ENCODE results near the gene GALNT18. TPM values are rescaled to one million over a fixed set of nuclear protein-coding genes. Genes with fewer than 3 reads are reported as not detected.

GALNT18 gene
- total RNA-seq, 2 donors from 2014 or later = 28.2 to 57.8 TPM

DNA sequence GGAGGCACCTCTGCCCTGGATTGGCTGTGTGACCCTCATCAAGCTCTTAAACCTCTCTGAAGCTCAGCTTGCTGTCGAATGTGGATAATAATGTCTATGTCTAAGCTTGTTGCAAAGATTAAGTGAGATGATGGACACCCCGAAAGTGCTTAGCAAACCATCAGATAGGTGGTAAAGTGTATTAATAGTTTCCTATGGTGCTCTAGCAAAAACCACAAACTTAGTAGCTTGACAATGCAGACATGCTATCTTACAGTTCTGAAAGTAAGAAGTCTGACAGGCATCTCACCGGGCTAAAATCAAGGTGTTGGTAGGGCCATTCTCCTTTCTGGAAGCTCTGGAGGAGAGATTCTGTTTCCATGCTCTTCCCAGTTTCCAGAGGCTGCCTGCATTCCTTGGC is 162.2 kb downstream of the GALNT18 start:
- TF ChIP-seq, protein P1, sequence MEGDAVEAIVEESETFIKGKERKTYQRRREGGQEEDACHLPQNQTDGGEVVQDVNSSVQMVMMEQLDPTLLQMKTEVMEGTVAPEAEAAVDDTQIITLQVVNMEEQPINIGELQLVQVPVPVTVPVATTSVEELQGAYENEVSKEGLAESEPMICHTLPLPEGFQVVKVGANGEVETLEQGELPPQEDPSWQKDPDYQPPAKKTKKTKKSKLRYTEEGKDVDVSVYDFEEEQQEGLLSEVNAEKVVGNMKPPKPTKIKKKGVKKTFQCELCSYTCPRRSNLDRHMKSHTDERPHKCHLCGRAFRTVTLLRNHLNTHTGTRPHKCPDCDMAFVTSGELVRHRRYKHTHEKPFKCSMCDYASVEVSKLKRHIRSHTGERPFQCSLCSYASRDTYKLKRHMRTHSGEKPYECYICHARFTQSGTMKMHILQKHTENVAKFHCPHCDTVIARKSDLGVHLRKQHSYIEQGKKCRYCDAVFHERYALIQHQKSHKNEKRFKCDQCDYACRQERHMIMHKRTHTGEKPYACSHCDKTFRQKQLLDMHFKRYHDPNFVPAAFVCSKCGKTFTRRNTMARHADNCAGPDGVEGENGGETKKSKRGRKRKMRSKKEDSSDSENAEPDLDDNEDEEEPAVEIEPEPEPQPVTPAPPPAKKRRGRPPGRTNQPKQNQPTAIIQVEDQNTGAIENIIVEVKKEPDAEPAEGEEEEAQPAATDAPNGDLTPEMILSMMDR (IDR thresholded peaks at IDR 0.05) = no peak
- DNase-seq (ENCODE audit: low spot score) (no peak), ATAC-seq (ENCODE audit: insufficient number of reproducible peaks, low FRiP score, low read depth) (no peak)
- Histone ChIP-seq H3K4me1 (ENCODE audit: control insufficient read depth in 1 of 2, low read depth in 2 of 2) (peaks cover 3 to 19% of the 10 kb centered on the region in 2 donors), H3K27ac (no peak overlapping the region), H3K4me3 (no peak overlapping the region), H3K36me3 (no peaks in the 10 kb centered on the region), H3K9me3 (no peaks in the 10 kb centered on the region), H3K27me3 (replicated peaks; ENCODE audit: insufficient read depth) (no peaks in the 10 kb centered on the region)

DNA sequence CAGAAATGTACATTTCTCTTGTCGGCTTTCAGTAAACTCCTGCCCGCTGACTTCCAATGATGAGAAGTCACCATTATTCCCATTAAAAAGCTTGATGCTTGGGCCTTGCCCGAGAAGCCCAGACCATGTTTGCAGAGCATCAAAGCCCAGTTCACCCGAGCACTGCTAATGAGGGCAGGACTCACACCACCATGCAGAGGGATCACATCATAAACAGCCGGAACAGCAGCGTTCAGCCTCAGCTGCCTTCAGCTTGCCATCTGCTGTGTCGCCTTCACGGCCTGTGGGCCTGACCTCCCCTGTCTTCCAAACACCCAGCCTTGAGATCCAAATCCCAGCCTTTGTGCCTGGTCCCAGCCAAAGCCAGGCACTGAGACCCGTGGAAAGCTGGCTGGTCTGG is 163.3 kb downstream of the GALNT18 start:
- Histone ChIP-seq H3K27ac (no peak overlapping the region), H3K36me3 (no peaks in the 10 kb centered on the region), H3K9me3 (no peaks in the 10 kb centered on the region), H3K4me1 (ENCODE audit: control insufficient read depth in 1 of 2, low read depth in 2 of 2) (peaks cover 3 to 19% of the 10 kb centered on the region in 2 donors), H3K4me3 (no peak overlapping the region), H3K27me3 (replicated peaks; ENCODE audit: insufficient read depth) (no peaks in the 10 kb centered on the region)
- no peak for ATAC-seq (ENCODE audit: insufficient number of reproducible peaks, low FRiP score, low read depth)
- no peak for DNase-seq (ENCODE audit: low spot score)
- TF ChIP-seq, protein P1 (IDR thresholded peaks at IDR 0.05) = no peak

DNA sequence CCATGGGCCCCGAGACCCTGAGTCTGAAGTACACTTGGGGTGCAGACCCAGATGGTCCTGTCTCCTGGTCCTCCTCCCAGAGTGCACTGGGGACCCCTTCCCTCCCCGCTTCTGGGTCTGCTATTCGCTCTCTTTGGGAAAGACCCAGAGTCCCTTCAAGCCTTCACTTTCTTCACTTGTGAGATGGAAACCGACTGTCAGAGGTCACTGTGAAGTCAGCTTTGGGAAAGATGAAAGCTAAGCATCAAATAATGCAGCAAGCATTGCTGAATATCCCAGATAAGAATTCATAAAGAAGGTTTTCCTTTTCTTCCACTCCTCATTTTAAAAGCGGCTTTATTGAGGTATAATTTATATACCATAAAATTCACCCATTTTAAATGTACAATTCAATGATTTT is 163.8 kb downstream of the GALNT18 start:
- Histone ChIP-seq H3K4me3 (no peak overlapping the region), H3K27me3 (replicated peaks; ENCODE audit: insufficient read depth) (no peaks in the 10 kb centered on the region), H3K9me3 (no peaks in the 10 kb centered on the region), H3K4me1 (ENCODE audit: control insufficient read depth in 1 of 2, low read depth in 2 of 2) (peaks cover 3 to 19% of the 10 kb centered on the region in 2 donors), H3K36me3 (no peaks in the 10 kb centered on the region), H3K27ac (no peak overlapping the region)
- ATAC-seq (ENCODE audit: insufficient number of reproducible peaks, low FRiP score, low read depth) = no peak
- TF ChIP-seq, protein P1 (IDR thresholded peaks at IDR 0.05) = no peak
- DNase-seq (ENCODE audit: low spot score) = no peak

DNA sequence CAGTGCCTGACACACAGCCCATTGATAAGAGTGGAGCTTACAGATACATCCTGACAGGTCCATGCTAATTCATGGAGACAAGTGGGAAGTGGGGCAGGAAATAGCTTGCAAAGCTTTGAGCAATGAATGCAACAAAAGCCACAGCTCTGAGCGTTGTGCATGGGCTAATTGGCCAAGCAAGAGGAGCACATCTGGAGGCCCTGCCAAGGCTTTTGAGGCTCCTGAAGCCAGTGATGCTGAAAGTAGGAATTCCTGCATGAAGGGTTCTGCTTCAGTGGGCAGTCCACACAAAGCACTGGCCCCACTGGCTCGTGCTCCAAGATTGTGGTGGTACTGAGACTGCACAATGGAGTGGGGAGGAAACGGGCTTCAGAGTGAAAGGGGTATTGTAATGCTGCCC is 164.9 kb downstream of the GALNT18 start:
- H3K36me3 ChIP-seq = no peaks in the 10 kb centered on the region
- no peaks in the 10 kb centered on the region for H3K9me3 ChIP-seq
- no peak for DNase-seq (ENCODE audit: low spot score)
- peaks cover 3 to 17% of the 10 kb centered on the region in 2 donors for H3K4me1 ChIP-seq (ENCODE audit: control insufficient read depth in 1 of 2, low read depth in 2 of 2)
- no peak overlapping the region for H3K4me3 ChIP-seq
- TF ChIP-seq, protein P1 (IDR thresholded peaks at IDR 0.05) = no peak
- ATAC-seq (ENCODE audit: insufficient number of reproducible peaks, low FRiP score, low read depth) = no peak
- H3K27me3 ChIP-seq (replicated peaks; ENCODE audit: insufficient read depth) = no peaks in the 10 kb centered on the region
- no peak overlapping the region for H3K27ac ChIP-seq

DNA sequence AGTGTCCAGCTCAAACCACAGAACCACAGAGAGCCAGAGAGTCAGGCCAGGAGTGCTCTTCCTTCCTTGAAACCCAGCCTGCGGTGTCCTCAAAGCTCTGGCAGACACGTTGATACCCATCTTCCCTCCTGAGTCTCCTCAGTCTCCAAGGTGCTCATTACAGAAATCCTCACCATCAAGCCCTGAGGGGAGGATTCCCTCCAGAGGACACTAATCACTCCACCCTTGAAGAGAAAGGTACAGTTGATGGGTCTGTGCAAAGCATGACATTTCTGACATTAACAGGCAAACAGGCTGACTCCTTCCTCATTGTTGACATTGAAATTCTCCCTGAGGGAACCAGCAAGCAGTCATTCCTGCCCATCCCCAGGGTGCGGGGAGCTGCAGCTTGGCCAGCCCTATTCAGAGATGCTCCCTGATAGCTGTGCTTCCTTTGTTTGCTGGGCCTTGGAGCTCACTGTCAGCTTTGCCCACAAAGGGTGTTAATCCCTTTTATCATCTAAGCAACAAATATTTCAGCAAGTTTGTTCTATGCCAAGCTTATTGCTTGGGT is 167.1 kb downstream of the GALNT18 start:
- DNase-seq (ENCODE audit: low spot score) (no peak), ATAC-seq (ENCODE audit: insufficient number of reproducible peaks, low FRiP score, low read depth) (no peak)
- TF ChIP-seq, protein P1 (IDR thresholded peaks at IDR 0.05) = no peak
- Histone ChIP-seq H3K27ac (no peak overlapping the region), H3K9me3 (no peaks in the 10 kb centered on the region), H3K4me1 (ENCODE audit: control insufficient read depth in 1 of 2, low read depth in 2 of 2) (peaks cover 6 to 15% of the 10 kb centered on the region in 2 donors), H3K4me3 (no peak overlapping the region), H3K27me3 (replicated peaks; ENCODE audit: insufficient read depth) (no peaks in the 10 kb centered on the region), H3K36me3 (no peaks in the 10 kb centered on the region)
